OCI-LY7 (cell line): ENCODE results near the gene LZTFL1.

Experiments
- EZH2phosphoT487 ChIP-seq: fragments of 200-600 bp; sonication (generic); IDR thresholded peaks from 2 replicates; pipeline ENCODE4 v1.6.1; 2018; ENCODE audit warnings: low read depth, borderline replicate concordance, mild to moderate bottlenecking, mixed run types, antibody characterized with exemption, low read length, moderate library complexity, mixed read lengths
- TF ChIP-seq, protein P1 (sequence below): fragments of 200-600 bp; sonication (generic); conservative IDR thresholded peaks from 2 replicates; pipeline ENCODE4 v1.5.1; 2014; ENCODE audit warnings: mild to moderate bottlenecking, antibody characterized with exemption, low read length, moderate library complexity, mixed read lengths

DNA sequence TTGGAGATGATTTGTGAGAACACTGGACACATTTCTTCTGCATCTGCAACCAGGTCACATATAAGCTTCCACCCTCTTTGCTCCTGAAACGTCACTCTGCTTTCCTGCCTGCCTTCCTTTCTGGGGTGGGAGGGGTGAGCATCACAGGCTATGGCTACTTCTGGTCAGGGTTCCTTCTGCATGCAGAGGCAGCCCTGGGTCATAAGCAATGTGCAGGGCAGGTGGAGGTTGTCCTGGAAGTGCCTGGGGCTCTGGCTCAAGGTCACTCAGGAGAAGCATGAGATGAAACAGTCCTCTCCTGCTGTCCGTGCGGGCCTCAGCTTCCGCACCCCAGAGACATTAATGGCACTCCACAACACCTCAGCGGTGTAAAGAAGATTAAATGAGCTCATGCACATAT is 60.6 kb downstream of the LZTFL1 start:
- TF ChIP-seq, protein P1, sequence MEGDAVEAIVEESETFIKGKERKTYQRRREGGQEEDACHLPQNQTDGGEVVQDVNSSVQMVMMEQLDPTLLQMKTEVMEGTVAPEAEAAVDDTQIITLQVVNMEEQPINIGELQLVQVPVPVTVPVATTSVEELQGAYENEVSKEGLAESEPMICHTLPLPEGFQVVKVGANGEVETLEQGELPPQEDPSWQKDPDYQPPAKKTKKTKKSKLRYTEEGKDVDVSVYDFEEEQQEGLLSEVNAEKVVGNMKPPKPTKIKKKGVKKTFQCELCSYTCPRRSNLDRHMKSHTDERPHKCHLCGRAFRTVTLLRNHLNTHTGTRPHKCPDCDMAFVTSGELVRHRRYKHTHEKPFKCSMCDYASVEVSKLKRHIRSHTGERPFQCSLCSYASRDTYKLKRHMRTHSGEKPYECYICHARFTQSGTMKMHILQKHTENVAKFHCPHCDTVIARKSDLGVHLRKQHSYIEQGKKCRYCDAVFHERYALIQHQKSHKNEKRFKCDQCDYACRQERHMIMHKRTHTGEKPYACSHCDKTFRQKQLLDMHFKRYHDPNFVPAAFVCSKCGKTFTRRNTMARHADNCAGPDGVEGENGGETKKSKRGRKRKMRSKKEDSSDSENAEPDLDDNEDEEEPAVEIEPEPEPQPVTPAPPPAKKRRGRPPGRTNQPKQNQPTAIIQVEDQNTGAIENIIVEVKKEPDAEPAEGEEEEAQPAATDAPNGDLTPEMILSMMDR = no peak
- no peak for TF ChIP-seq EZH2phosphoT487
